HepG2 (cell line): ENCODE results near the gene KLHL11. TPM values are rescaled to one million over a fixed set of nuclear protein-coding genes. Genes with fewer than 3 reads are reported as not detected.

Experiments used
- CBX2 ChIP-seq, 2 experiments: fragments of 200-600 bp in 1 of 2; sonication (generic); formaldehyde crosslinking in 1 of 2; IDR thresholded peaks; 2 replicates each; pipeline versions ENCODE4 v1.7.0 to v1.8.1; 2018 to 2022; ENCODE audit warnings: low read depth in 2 of 2, low read length in 1 of 2, mild to moderate bottlenecking in 1 of 2, missing genetic modification reagents in 1 of 2
- FOXC1 ChIP-seq: sonication (generic); formaldehyde crosslinking; IDR thresholded peaks from 2 replicates; pipeline ENCODE4 v1.8.0; 2022; ENCODE audit warnings: mild to moderate bottlenecking, missing genetic modification reagents, borderline replicate concordance
- MED1 ChIP-seq: sonication (generic); formaldehyde crosslinking; IDR thresholded peaks from 2 replicates; pipeline ENCODE4 v1.4.0; 2020; ENCODE audit warnings: missing genetic modification reagents
- MIXL1 ChIP-seq: IDR thresholded peaks from 2 replicates; pipeline ENCODE4 v1.6.1; 2016
- MLLT10 ChIP-seq: sonication (generic); formaldehyde crosslinking; IDR thresholded peaks from 2 replicates; pipeline ENCODE4 v1.4.0; 2020; ENCODE audit warnings: missing genetic modification reagents
- NFYC ChIP-seq: IDR thresholded peaks from 2 replicates; pipeline ENCODE4 v1.6.1; 2016; ENCODE audit warnings: missing genetic modification reagents, missing compliant biosample characterization
- RFXAP ChIP-seq: sonication (generic); formaldehyde crosslinking; IDR thresholded peaks from 2 replicates; pipeline ENCODE4 v1.4.0; 2020; ENCODE audit warnings: missing genetic modification reagents, borderline replicate concordance
- SAP130 ChIP-seq: IDR thresholded peaks from 2 replicates; pipeline ENCODE4 v1.6.1; 2016; ENCODE audit warnings: low read depth
- SP2 ChIP-seq: sonication (generic); formaldehyde crosslinking; IDR thresholded peaks from 2 replicates; pipeline ENCODE4 v1.5.1; 2020; ENCODE audit warnings: mild to moderate bottlenecking, missing genetic modification reagents
- ZMYM4 ChIP-seq: sonication (generic); formaldehyde crosslinking; IDR thresholded peaks from 2 replicates; pipeline ENCODE4 v1.8.1; 2023; ENCODE audit warnings: mild to moderate bottlenecking, missing genetic modification reagents
- ZNF629 ChIP-seq: sonication (generic); formaldehyde crosslinking; conservative IDR thresholded peaks from 2 replicates; pipeline ENCODE4 v1.5.0; 2020; ENCODE audit warnings: missing genetic modification reagents
- polyA plus RNA-seq, 8 experiments: library from polyadenylated mRNA; depleted of rRNA in 3 of 8; stranded (reverse) in 7 of 8; unstranded in 1 of 8; fragments of >200 nt; fragmentation: Illumina TruSeq in 4 of 8; extraction: Trizol in 4 of 8; gene quantifications; 2 replicates each; pipeline versions ENCODE4 v1.2.1 to v1.2.3, GENCODE V29; 2011 to 2016; ENCODE audit warnings: low read depth in 4 of 8, missing spikeins in 1 of 8, mixed read lengths in 1 of 8; ENCODE audit not compliant: insufficient read depth in 1 of 8
- total RNA-seq, 5 experiments: library from RNA; depleted of rRNA; stranded (reverse); fragments of >200 nt; fragmentation: Illumina TruSeq; extraction: Trizol; gene quantifications; 2 replicates each; pipeline ENCODE4 v1.2.3, GENCODE V29; 2016; ENCODE audit warnings: low read depth in 1 of 5
- TF ChIP-seq, protein P1 (sequence below): IDR thresholded peaks from 2 replicates; pipeline ENCODE4 v1.6.1; 2016; ENCODE audit warnings: low read depth
- TF ChIP-seq, protein P2 (sequence below): sonication (generic); formaldehyde crosslinking; IDR thresholded peaks from 2 replicates; pipeline ENCODE4 v1.8.1; 2023; ENCODE audit warnings: mild to moderate bottlenecking, missing genetic modification reagents
- TF ChIP-seq, protein P3 (sequence below): sonication (generic); formaldehyde crosslinking; IDR thresholded peaks from 2 replicates; pipeline ENCODE4 v1.5.1; 2020; ENCODE audit warnings: mild to moderate bottlenecking, moderate library complexity, missing genetic modification reagents
- TF ChIP-seq, protein P4 (sequence below): sonication (generic); formaldehyde crosslinking; IDR thresholded peaks from 2 replicates; pipeline ENCODE4 v1.4.0; 2020; ENCODE audit warnings: missing genetic modification reagents, mild to moderate bottlenecking, borderline replicate concordance
- TF ChIP-seq, protein P5 (sequence below): sonication (generic); formaldehyde crosslinking; IDR thresholded peaks from 2 replicates; pipeline ENCODE4 v1.8.1; 2022; ENCODE audit warnings: low read depth, mild to moderate bottlenecking, missing genetic modification reagents

The KLHL11 gene
- total and polyA plus RNA-seq, 2 of the 13 experiments (the other 11 are each of a cell fraction or from before 2014, with no cell fraction given), result 7.7 to 27.5 TPM

DNA sequence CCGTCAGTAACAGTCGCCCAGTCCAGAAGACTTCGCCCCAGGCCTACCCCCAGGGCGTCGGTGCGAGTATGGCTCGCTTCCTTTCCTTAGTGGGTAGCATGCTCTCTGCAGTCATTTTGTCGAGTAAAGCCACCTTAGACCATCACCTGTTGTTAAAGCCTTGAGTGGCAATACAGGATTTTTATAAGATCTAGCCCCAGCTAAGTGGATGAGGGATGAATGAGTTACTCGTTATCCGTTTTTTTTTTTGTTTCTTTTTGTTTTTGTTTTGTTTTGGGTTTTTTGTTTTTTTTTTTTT is 322 bp upstream of the KLHL11 start (continued):
- TF ChIP-seq, protein P1, sequence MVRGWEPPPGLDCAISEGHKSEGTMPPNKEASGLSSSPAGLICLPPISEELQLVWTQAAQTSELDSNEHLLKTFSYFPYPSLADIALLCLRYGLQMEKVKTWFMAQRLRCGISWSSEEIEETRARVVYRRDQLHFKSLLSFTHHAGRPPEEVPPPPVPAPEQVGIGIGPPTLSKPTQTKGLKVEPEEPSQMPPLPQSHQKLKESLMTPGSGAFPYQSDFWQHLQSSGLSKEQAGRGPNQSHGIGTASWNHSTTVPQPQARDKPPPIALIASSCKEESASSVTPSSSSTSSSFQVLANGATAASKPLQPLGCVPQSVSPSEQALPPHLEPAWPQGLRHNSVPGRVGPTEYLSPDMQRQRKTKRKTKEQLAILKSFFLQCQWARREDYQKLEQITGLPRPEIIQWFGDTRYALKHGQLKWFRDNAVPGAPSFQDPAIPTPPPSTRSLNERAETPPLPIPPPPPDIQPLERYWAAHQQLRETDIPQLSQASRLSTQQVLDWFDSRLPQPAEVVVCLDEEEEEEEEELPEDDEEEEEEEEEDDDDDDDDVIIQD (CRISPR knock-in tag), result no peak
- TF ChIP-seq MLLT10 (no peak), NFYC (CRISPR knock-in tag) (no peak), MIXL1 (CRISPR knock-in tag) (peak; percentile 8; the same call in 1 of the 2 replicates), FOXC1 (peak; percentile 6; the same call in 1 of the 2 replicates), CBX2 (IDR thresholded peaks at IDR 0.05; ENCODE audit: low read depth, low read length) (no peak), CBX2 (CRISPR knock-in tag; IDR thresholded peaks at IDR 0.05; ENCODE audit: low read depth) (no peak), RFXAP (CRISPR knock-in tag) (peak; percentile 38; the same call in 1 of the 2 replicates), SAP130 (CRISPR knock-in tag) (0 out of 2 replicates have a peak, but pooled peaks have one; percentile 3), ZNF629 (CRISPR knock-in tag) (0 out of 2 replicates have a peak, but pooled peaks have one; percentile 4), MED1 (CRISPR knock-in tag) (0 out of 2 replicates have a peak, but pooled peaks have one; percentile 42), SP2 (CRISPR knock-in tag) (no peak), ZMYM4 (peak; percentile 47; the same call in 1 of the 2 replicates)
- TF ChIP-seq, protein P2, sequence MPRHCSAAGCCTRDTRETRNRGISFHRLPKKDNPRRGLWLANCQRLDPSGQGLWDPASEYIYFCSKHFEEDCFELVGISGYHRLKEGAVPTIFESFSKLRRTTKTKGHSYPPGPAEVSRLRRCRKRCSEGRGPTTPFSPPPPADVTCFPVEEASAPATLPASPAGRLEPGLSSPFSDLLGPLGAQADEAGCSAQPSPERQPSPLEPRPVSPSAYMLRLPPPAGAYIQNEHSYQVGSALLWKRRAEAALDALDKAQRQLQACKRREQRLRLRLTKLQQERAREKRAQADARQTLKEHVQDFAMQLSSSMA (CRISPR knock-in tag), result peak; percentile 17; the same call in 1 of the 2 replicates
- TF ChIP-seq, protein P3, sequence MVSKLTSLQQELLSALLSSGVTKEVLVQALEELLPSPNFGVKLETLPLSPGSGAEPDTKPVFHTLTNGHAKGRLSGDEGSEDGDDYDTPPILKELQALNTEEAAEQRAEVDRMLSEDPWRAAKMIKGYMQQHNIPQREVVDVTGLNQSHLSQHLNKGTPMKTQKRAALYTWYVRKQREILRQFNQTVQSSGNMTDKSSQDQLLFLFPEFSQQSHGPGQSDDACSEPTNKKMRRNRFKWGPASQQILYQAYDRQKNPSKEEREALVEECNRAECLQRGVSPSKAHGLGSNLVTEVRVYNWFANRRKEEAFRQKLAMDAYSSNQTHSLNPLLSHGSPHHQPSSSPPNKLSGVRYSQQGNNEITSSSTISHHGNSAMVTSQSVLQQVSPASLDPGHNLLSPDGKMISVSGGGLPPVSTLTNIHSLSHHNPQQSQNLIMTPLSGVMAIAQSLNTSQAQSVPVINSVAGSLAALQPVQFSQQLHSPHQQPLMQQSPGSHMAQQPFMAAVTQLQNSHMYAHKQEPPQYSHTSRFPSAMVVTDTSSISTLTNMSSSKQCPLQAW (CRISPR knock-in tag), result 0 out of 2 replicates have a peak, but pooled peaks have one; percentile 30
- TF ChIP-seq, protein P4, sequence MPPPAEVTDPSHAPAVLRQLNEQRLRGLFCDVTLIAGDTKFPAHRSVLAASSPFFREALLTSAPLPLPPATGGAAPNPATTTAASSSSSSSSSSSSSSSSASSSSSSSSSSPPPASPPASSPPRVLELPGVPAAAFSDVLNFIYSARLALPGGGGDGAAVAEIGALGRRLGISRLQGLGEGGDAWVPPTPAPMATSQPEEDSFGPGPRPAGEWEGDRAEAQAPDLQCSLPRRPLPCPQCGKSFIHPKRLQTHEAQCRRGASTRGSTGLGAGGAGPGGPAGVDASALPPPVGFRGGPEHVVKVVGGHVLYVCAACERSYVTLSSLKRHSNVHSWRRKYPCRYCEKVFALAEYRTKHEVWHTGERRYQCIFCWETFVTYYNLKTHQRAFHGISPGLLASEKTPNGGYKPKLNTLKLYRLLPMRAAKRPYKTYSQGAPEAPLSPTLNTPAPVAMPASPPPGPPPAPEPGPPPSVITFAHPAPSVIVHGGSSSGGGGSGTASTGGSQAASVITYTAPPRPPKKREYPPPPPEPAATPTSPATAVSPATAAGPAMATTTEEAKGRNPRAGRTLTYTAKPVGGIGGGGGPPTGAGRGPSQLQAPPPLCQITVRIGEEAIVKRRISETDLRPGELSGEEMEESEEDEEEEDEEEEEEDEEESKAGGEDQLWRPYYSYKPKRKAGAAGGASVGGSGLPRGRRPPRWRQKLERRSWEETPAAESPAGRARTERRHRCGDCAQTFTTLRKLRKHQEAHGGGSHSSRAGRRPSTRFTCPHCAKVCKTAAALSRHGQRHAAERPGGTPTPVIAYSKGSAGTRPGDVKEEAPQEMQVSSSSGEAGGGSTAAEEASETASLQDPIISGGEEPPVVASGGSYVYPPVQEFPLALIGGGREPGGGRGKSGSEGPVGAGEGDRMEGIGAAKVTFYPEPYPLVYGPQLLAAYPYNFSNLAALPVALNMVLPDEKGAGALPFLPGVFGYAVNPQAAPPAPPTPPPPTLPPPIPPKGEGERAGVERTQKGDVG, result no peak
- TF ChIP-seq, protein P5, sequence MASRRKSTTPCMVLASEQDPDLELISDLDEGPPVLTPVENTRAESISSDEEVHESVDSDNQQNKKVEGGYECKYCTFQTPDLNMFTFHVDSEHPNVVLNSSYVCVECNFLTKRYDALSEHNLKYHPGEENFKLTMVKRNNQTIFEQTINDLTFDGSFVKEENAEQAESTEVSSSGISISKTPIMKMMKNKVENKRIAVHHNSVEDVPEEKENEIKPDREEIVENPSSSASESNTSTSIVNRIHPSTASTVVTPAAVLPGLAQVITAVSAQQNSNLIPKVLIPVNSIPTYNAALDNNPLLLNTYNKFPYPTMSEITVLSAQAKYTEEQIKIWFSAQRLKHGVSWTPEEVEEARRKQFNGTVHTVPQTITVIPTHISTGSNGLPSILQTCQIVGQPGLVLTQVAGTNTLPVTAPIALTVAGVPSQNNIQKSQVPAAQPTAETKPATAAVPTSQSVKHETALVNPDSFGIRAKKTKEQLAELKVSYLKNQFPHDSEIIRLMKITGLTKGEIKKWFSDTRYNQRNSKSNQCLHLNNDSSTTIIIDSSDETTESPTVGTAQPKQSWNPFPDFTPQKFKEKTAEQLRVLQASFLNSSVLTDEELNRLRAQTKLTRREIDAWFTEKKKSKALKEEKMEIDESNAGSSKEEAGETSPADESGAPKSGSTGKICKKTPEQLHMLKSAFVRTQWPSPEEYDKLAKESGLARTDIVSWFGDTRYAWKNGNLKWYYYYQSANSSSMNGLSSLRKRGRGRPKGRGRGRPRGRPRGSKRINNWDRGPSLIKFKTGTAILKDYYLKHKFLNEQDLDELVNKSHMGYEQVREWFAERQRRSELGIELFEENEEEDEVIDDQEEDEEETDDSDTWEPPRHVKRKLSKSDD (CRISPR knock-in tag), result peak; percentile 93
